ENCODE measurements around the gene DISC1.

DNA sequence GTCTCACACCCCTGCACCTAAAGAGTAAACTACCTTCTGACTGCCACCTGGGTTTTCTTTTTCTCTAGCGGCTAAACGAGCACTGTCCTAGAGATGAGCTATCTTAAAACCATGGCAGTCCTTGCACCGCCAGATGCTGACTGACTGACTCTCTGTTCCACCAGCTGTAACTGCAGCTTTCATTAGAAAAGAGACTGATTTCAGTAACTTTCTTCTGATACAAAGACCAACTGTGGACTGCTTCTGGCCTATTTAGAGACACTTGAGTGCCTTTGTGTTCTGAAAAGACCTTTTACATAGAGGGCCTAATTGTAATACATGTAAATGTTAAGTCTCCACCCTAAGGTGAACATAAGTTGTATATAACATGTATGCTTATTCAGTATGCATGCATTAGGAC is 152.5 kb downstream of the DISC1 start:
- TF ChIP-seq, protein P1, sequence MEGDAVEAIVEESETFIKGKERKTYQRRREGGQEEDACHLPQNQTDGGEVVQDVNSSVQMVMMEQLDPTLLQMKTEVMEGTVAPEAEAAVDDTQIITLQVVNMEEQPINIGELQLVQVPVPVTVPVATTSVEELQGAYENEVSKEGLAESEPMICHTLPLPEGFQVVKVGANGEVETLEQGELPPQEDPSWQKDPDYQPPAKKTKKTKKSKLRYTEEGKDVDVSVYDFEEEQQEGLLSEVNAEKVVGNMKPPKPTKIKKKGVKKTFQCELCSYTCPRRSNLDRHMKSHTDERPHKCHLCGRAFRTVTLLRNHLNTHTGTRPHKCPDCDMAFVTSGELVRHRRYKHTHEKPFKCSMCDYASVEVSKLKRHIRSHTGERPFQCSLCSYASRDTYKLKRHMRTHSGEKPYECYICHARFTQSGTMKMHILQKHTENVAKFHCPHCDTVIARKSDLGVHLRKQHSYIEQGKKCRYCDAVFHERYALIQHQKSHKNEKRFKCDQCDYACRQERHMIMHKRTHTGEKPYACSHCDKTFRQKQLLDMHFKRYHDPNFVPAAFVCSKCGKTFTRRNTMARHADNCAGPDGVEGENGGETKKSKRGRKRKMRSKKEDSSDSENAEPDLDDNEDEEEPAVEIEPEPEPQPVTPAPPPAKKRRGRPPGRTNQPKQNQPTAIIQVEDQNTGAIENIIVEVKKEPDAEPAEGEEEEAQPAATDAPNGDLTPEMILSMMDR (IDR thresholded peaks at IDR 0.05): no peak
- TF ChIP-seq POLR2AphosphoS5 (IDR thresholded peaks at IDR 0.05): no peak
- TF ChIP-seq POLR2A (IDR thresholded peaks at IDR 0.05): no peak
